ENCODE data around the gene HDLBP. TPM values are rescaled to one million over a fixed set of nuclear protein-coding genes. Genes with fewer than 3 reads are reported as not detected.

HDLBP gene
- total RNA-seq, 1 donor from 2014 or later = 922 TPM

- Histone ChIP-seq H3K4me3 (ENCODE audit: insufficient read depth, low read depth, low read length) (no peak overlapping the region), H3K4me1 (ENCODE audit: insufficient read depth, low read length) (peaks cover 38% of the 10 kb centered on the region), H3K27me3 (ENCODE audit: insufficient read depth, low read length) (no peaks in the 10 kb centered on the region), H2AFZ (ENCODE audit: low read depth, low read length) (no peak overlapping the region), H3K9me3 (ENCODE audit: insufficient read depth, low read depth, low read length) (no peaks in the 10 kb centered on the region), H3K9ac (ENCODE audit: low read length) (no peak overlapping the region), H3K4me2 (ENCODE audit: low read length) (peak overlapping the region; percentile 51), H3K36me3 (ENCODE audit: insufficient read depth, low read length) (no peaks in the 10 kb centered on the region), H3K79me2 (ENCODE audit: insufficient read depth, low read length) (peaks cover 100% of the 10 kb centered on the region), H3K27ac (ENCODE audit: low read depth, low read length) (no peak overlapping the region), H4K20me1 (ENCODE audit: insufficient read depth, low read length) (peaks cover 78% of the 10 kb centered on the region)
- H3K4me1 Mint-ChIP-seq (ENCODE audit: low read depth, unreplicated experiment) = peaks cover 45% of the 10 kb centered on the region
- no peaks in the 10 kb centered on the region for H3K9me3 Mint-ChIP-seq (ENCODE audit: unreplicated experiment)
- peaks cover 2% of the 10 kb centered on the region for H3K36me3 Mint-ChIP-seq (ENCODE audit: low read depth, unreplicated experiment)
- no peak for FAIRE-seq
- DNase-seq (ENCODE audit: low read depth) = no peak
- H3K27ac Mint-ChIP-seq (ENCODE audit: unreplicated experiment) = peak overlapping the region; percentile 21
- H3K27me3 Mint-ChIP-seq (ENCODE audit: low read depth, unreplicated experiment) = no peaks in the 10 kb centered on the region
- no peak overlapping the region for H3K4me3 Mint-ChIP-seq (ENCODE audit: unreplicated experiment)
- TF ChIP-seq EZH2 (IDR thresholded peaks at IDR 0.05; ENCODE audit: insufficient read depth, low read length) = no peak
- TF ChIP-seq, protein P1, sequence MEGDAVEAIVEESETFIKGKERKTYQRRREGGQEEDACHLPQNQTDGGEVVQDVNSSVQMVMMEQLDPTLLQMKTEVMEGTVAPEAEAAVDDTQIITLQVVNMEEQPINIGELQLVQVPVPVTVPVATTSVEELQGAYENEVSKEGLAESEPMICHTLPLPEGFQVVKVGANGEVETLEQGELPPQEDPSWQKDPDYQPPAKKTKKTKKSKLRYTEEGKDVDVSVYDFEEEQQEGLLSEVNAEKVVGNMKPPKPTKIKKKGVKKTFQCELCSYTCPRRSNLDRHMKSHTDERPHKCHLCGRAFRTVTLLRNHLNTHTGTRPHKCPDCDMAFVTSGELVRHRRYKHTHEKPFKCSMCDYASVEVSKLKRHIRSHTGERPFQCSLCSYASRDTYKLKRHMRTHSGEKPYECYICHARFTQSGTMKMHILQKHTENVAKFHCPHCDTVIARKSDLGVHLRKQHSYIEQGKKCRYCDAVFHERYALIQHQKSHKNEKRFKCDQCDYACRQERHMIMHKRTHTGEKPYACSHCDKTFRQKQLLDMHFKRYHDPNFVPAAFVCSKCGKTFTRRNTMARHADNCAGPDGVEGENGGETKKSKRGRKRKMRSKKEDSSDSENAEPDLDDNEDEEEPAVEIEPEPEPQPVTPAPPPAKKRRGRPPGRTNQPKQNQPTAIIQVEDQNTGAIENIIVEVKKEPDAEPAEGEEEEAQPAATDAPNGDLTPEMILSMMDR (IDR thresholded peaks at IDR 0.05; ENCODE audit: insufficient read depth, low read depth, low read length) = no peak
Observed at GRCh38 chr2:241308832-241309500, 6.5 kb downstream of the HDLBP start.

GRCh38 chr2:241308267-241308666 lies 7.2 kb downstream of the HDLBP start:
- H3K4me3 Mint-ChIP-seq (ENCODE audit: unreplicated experiment) = no peak overlapping the region
- peaks cover 85% of the 10 kb centered on the region for H4K20me1 ChIP-seq (ENCODE audit: insufficient read depth, low read length)
- no peaks in the 10 kb centered on the region for H3K9me3 ChIP-seq (ENCODE audit: insufficient read depth, low read depth, low read length)
- DNase-seq (ENCODE audit: low read depth) = peak; percentile 73
- no peak overlapping the region for H3K27ac ChIP-seq (ENCODE audit: low read depth, low read length)
- H3K9ac ChIP-seq (ENCODE audit: low read length) = no peak overlapping the region
- peaks cover 100% of the 10 kb centered on the region for H3K79me2 ChIP-seq (ENCODE audit: insufficient read depth, low read length)
- no peaks in the 10 kb centered on the region for H3K9me3 Mint-ChIP-seq (ENCODE audit: unreplicated experiment)
- TF ChIP-seq, protein P1 (IDR thresholded peaks at IDR 0.05; ENCODE audit: insufficient read depth, low read depth, low read length) = no peak
- no peak for TF ChIP-seq EZH2 (IDR thresholded peaks at IDR 0.05; ENCODE audit: insufficient read depth, low read length)
- H3K4me3 ChIP-seq (ENCODE audit: insufficient read depth, low read depth, low read length) = no peak overlapping the region
- peaks cover 32% of the 10 kb centered on the region for H3K4me1 ChIP-seq (ENCODE audit: insufficient read depth, low read length)
- H3K27ac Mint-ChIP-seq (ENCODE audit: unreplicated experiment) = no peak overlapping the region
- H3K36me3 ChIP-seq (ENCODE audit: insufficient read depth, low read length) = no peaks in the 10 kb centered on the region
- peaks cover 2% of the 10 kb centered on the region for H3K36me3 Mint-ChIP-seq (ENCODE audit: low read depth, unreplicated experiment)
- no peak for FAIRE-seq
- H2AFZ ChIP-seq (ENCODE audit: low read depth, low read length) = no peak overlapping the region
- H3K4me1 Mint-ChIP-seq (ENCODE audit: low read depth, unreplicated experiment) = peaks cover 45% of the 10 kb centered on the region
- H3K4me2 ChIP-seq (ENCODE audit: low read length) = peak overlapping the region; percentile 51
- H3K27me3 Mint-ChIP-seq (ENCODE audit: low read depth, unreplicated experiment) = no peaks in the 10 kb centered on the region
- no peaks in the 10 kb centered on the region for H3K27me3 ChIP-seq (ENCODE audit: insufficient read depth, low read length)

GRCh38 chr2:241307055-241307454 lies 8.4 kb downstream of the HDLBP start:
- no peak for TF ChIP-seq EZH2 (IDR thresholded peaks at IDR 0.05; ENCODE audit: insufficient read depth, low read length)
- TF ChIP-seq, protein P1 (IDR thresholded peaks at IDR 0.05; ENCODE audit: insufficient read depth, low read depth, low read length) = no peak
- Histone ChIP-seq H3K4me2 (ENCODE audit: low read length) (no peak overlapping the region), H3K4me1 (ENCODE audit: insufficient read depth, low read length) (peaks cover 21% of the 10 kb centered on the region), H3K27me3 (ENCODE audit: insufficient read depth, low read length) (no peaks in the 10 kb centered on the region), H3K9ac (ENCODE audit: low read length) (no peak overlapping the region), H3K4me3 (ENCODE audit: insufficient read depth, low read depth, low read length) (no peak overlapping the region), H3K9me3 (ENCODE audit: insufficient read depth, low read depth, low read length) (no peaks in the 10 kb centered on the region), H4K20me1 (ENCODE audit: insufficient read depth, low read length) (peaks cover 93% of the 10 kb centered on the region), H3K79me2 (ENCODE audit: insufficient read depth, low read length) (peaks cover 100% of the 10 kb centered on the region), H3K36me3 (ENCODE audit: insufficient read depth, low read length) (no peaks in the 10 kb centered on the region), H3K27ac (ENCODE audit: low read depth, low read length) (no peak overlapping the region), H2AFZ (ENCODE audit: low read depth, low read length) (no peak overlapping the region)
- Mint-ChIP-seq H3K36me3 (ENCODE audit: low read depth, unreplicated experiment) (peaks cover 2% of the 10 kb centered on the region), H3K9me3 (ENCODE audit: unreplicated experiment) (no peaks in the 10 kb centered on the region), H3K27me3 (ENCODE audit: low read depth, unreplicated experiment) (no peaks in the 10 kb centered on the region), H3K4me1 (ENCODE audit: low read depth, unreplicated experiment) (peaks cover 42% of the 10 kb centered on the region), H3K27ac (ENCODE audit: unreplicated experiment) (no peak overlapping the region), H3K4me3 (ENCODE audit: unreplicated experiment) (no peak overlapping the region)
- no peak for DNase-seq (ENCODE audit: low read depth)
- no peak for FAIRE-seq

Measured in astrocyte (in vitro differentiated cells and primary cell).